HUES6 (cell line): Measurements from ENCODE around the gene FASTK.

Source experiments
- H3K27ac ChIP-seq: 2 replicates; pipeline ENCODE4 v1.7.0; 2013; ENCODE audit warnings: low read depth, mild to moderate bottlenecking, low read length, inconsistent platforms
- H3K27me3 ChIP-seq: 2 replicates; pipeline ENCODE4 v1.6.1; 2013; ENCODE audit warnings: low read length; ENCODE audit not compliant: control insufficient read depth, insufficient read depth
- H3K36me3 ChIP-seq: 2 replicates; pipeline ENCODE4 v1.6.1; 2013; ENCODE audit warnings: low read length; ENCODE audit not compliant: control insufficient read depth, insufficient read depth
- H3K4me1 ChIP-seq: 2 replicates; pipeline ENCODE4 v1.6.1; 2013; ENCODE audit warnings: low read length; ENCODE audit not compliant: control insufficient read depth, insufficient read depth
- H3K4me3 ChIP-seq: 2 replicates; pipeline ENCODE4 v1.5.1; 2013; ENCODE audit warnings: low read depth, low read length
- H3K9ac ChIP-seq: one replicate; pipeline ENCODE4 v1.6.1; 2013; ENCODE audit warnings: mild to moderate bottlenecking, low read length
- H3K9me3 ChIP-seq: 2 replicates; pipeline ENCODE4 v1.6.1; 2013; ENCODE audit warnings: low read depth, low read length; ENCODE audit not compliant: control insufficient read depth, insufficient read depth

The FASTK gene, protein sequence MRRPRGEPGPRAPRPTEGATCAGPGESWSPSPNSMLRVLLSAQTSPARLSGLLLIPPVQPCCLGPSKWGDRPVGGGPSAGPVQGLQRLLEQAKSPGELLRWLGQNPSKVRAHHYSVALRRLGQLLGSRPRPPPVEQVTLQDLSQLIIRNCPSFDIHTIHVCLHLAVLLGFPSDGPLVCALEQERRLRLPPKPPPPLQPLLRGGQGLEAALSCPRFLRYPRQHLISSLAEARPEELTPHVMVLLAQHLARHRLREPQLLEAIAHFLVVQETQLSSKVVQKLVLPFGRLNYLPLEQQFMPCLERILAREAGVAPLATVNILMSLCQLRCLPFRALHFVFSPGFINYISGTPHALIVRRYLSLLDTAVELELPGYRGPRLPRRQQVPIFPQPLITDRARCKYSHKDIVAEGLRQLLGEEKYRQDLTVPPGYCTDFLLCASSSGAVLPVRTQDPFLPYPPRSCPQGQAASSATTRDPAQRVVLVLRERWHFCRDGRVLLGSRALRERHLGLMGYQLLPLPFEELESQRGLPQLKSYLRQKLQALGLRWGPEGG

DNA sequence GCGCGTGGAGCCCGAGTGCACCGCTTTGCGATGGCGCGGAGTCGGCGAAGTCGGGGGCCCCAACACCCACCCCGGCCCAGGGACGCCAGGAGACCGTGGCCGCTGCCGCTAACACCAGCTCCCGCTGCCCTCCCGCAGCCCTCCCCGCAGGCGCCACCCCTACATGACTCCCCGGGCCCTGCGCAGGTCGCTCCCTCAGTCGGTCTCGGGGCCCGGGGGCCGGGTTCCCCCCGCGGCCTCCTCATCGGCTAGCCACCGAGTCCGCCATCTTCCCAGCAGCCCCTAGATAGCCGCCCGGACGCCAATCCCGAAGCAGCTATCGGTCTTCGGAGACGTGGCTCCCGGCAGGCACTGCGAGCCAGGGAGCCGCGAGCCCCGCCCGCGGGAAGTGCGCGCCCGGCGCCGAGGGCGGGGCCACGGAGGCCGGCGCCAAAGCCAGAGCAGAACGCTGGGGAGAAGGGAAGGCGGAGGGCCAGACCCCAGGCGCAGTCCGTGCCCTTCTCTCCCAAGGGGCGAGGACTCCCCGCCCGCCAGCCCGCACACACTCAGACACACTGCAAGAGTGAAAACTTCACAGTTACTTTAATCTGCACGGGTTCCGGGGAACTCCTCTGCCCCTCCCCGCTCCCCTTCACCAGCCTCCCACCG lies at the start of gene FASTK:
TSS of gene FASTK (minus strand) at position 288 of the 648 bp plus-strand sequence. CDS start at position 245, 43 bp downstream.
- H3K9ac ChIP-seq = peak within 1 kb of the TSS; percentile 93
- peaks cover 12% of the 10 kb centered on the region for H3K27me3 ChIP-seq
- no peaks in the 10 kb centered on the region for H3K9me3 ChIP-seq
- H3K27ac ChIP-seq = peak within 1 kb of the TSS; percentile 93
- peaks cover 7% of the 10 kb centered on the region for H3K36me3 ChIP-seq
- peak within 1 kb of the TSS; percentile 95 for H3K4me3 ChIP-seq
- peaks cover 72% of the 10 kb centered on the region for H3K4me1 ChIP-seq

DNA sequence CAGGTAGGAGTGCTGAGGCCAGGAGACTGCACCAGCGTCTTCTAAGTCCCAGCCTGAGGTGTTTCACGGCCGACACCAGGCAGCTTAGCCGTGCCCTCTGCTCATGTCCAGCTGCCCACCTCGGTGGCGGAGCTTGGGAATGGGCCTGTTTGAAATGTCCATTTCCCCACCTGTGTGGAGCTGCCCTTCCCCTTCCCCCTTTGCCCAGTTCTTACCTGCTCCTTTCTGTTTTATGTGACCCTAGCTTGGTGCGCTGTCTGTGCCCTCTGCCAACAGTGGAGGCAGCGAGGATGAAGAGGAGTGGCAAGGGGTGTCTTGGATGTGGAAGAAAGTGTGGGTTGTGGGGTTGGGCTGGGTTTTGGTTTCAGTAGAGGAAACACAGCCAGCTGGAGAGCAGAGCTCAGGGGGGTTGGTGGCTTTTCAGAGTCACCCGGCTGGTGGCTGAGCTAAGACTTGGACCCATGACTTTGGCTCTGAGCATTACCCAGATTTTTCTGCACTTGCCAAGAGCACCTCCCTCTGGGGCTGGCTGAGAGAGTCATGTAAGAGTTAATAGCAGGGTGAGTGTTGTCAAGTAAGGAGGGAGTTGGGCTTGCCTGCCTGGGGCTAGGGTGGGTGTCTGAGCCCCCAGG lies 49.5 kb upstream of the FASTK start:
- peaks cover 64% of the 10 kb centered on the region for H3K36me3 ChIP-seq

DNA sequence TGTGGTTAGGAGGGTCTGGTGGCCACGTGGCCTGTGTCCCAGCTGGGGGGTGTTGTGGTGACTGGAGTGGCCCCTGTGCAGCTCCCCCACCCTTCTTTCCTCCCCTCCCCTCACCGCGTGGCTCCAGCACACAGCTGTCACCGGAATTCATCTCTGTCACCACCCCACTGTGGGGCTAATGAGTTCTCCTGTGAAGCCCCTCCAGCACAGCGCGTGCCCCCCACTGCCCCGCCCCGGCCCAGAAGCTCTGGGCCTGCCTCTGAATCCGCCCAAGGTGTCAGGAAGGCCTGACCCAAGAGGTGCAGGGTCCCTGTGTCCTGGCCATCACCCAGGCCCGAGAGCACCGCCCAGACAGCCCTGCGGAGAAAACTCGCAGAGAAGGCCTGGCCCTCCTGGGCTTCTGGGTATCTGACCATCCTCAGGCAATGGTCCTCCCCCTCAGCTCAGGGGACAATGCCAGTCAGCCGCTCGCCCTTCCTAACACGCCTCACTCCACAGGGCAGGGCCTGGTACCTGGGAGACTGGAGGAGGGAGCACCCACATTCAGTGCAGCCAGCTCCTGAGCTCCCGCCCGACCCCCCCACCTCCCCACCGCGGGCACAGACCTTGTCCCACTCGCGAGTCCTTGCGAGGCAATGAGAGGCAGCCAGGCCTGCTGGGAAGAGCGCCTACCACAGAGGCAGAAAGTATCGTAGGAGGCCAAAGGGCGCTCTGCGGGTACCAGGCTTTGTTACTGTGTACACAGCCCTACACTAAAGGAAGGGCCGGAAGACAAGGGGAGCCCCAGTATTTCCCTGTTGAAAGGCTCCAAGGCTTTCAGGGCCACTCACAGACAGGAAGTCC lies 48.7 kb upstream of the FASTK start:
- peaks cover 14% of the 10 kb centered on the region for H3K4me1 ChIP-seq
- H3K27me3 ChIP-seq = peaks cover 26% of the 10 kb centered on the region
- H3K27ac ChIP-seq = no peak overlapping the region
- H3K4me3 ChIP-seq = no peak overlapping the region
- no peaks in the 10 kb centered on the region for H3K9me3 ChIP-seq
- no peak overlapping the region for H3K9ac ChIP-seq
- peaks cover 61% of the 10 kb centered on the region for H3K36me3 ChIP-seq

More for the DNA sequence above, 49.5 kb upstream of the FASTK start:
- Histone ChIP-seq H3K27ac (no peak overlapping the region), H3K27me3 (peaks cover 19% of the 10 kb centered on the region), H3K9ac (no peak overlapping the region), H3K9me3 (no peaks in the 10 kb centered on the region), H3K4me1 (peaks cover 9% of the 10 kb centered on the region), H3K4me3 (no peak overlapping the region)

DNA sequence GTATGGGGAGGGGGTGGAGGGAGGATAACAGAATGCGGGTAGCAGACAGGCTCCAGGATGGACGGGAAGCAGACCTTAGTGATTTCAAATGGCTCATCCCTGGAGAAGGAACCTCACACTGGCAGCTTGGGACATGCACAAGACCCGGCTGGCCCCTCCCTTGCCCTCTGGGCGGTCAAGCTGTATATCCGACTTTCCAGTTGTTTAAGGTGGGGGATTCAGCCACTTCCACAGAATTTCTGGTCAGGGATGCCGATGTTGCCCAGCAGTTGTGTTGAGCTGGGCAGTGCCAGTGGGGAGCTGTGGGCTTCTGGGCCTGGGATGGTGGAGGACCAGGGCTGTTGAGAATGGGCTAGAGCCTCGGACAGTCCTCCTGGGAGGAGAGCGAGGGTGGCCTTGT lies 48.1 kb upstream of the FASTK start:
- H3K9ac ChIP-seq = no peak overlapping the region
- no peak overlapping the region for H3K27ac ChIP-seq
- H3K4me3 ChIP-seq = no peak overlapping the region
- peaks cover 28% of the 10 kb centered on the region for H3K27me3 ChIP-seq
- H3K9me3 ChIP-seq = no peaks in the 10 kb centered on the region
- H3K4me1 ChIP-seq = peaks cover 14% of the 10 kb centered on the region
- H3K36me3 ChIP-seq = peaks cover 57% of the 10 kb centered on the region

DNA sequence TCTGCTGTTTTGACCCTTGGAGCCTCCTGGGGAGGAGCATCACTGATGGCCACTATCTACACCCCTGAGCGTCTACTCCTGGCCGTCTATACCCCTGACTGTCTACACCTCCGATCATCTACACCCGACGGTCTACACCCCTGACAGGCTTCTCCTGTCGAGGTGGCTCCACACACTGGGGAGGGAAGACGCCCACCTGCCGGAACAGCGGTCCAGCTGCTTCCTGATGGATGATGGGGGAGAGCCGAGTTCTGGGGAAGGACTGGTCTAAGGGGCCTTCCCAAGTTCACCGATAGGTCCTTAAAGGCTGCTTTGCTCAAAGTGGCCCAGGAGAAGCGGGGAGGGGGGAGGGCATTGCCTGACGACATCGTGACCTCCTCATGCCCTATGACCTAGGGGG lies 47.5 kb upstream of the FASTK start:
- H3K27ac ChIP-seq = no peak overlapping the region
- H3K9me3 ChIP-seq = no peaks in the 10 kb centered on the region
- no peak overlapping the region for H3K9ac ChIP-seq
- H3K27me3 ChIP-seq = peaks cover 28% of the 10 kb centered on the region
- H3K4me1 ChIP-seq = peaks cover 14% of the 10 kb centered on the region
- H3K4me3 ChIP-seq = no peak overlapping the region
- peaks cover 54% of the 10 kb centered on the region for H3K36me3 ChIP-seq

DNA sequence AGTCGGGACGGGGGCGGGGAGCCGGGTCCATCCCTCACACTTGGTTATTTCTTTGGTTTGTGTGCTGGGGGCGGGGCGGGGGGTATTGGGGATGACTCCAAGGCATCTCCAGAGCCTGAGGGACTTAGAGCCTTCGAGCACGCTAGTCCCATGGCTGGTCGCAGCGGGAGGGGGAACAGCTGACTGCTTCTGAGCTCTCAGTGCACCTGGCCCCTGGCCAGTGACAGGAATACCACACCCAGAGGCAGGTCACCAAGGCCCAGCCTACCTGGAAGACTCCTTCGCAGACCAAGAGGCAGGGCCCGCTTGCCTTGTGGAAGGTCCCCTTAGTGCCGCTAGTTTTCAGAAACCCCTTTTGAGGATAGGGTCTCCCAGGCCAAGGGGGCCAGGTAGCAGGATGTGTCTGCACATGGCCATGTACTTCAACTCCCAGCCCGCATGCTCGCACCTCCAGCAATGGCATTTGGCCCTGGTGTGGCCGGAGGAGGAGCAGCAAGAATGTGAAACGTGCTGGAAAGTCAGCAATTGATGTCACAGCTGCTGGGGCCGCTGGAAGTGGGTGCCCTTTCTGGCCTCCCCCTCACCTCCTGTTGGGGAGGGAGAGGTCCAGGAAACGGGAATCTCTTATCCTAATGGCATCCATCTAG lies 46.0 kb upstream of the FASTK start:
- peaks cover 28% of the 10 kb centered on the region for H3K27me3 ChIP-seq
- peaks cover 41% of the 10 kb centered on the region for H3K36me3 ChIP-seq
- H3K27ac ChIP-seq = no peak overlapping the region
- H3K4me1 ChIP-seq = peaks cover 14% of the 10 kb centered on the region
- no peaks in the 10 kb centered on the region for H3K9me3 ChIP-seq
- peak overlapping the region; percentile 76 for H3K4me3 ChIP-seq
- no peak overlapping the region for H3K9ac ChIP-seq

DNA sequence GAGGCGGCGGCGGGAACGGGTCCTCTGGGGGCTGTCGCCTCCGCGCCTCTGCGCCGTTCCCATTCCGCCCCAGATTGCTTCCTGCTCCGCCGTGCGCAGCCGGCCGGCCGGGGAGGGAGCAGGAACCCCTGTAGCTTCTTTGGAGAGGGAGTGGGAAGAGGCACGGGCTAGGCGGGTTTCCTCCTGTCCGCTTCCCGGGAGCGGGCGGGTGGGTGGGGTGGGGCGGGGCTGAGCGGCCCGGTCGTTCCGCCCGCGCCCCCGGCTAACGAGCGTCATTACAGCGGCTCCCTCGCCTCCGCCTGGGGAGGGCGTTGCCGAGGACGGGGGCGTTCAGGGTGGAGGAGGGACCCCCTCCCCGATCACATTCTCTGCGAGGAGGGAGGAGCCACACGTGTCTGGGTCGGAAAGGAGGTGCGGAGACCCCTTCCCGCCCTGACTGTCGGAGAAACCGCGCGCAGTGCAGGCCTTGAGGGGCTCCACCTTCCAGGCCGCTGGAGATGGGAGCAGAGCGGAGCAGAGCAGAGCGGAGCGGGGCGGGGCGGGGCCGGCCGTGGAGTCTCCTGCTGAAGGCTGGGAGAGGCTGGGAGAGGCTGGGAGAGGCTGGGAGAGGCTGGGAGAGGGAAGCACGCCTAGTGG lies 45.4 kb upstream of the FASTK start:
- no peak overlapping the region for H3K27ac ChIP-seq
- peaks cover 41% of the 10 kb centered on the region for H3K36me3 ChIP-seq
- H3K4me1 ChIP-seq = peaks cover 14% of the 10 kb centered on the region
- no peak overlapping the region for H3K9ac ChIP-seq
- H3K4me3 ChIP-seq = peak overlapping the region; percentile 76
- peaks cover 28% of the 10 kb centered on the region for H3K27me3 ChIP-seq
- no peaks in the 10 kb centered on the region for H3K9me3 ChIP-seq

DNA sequence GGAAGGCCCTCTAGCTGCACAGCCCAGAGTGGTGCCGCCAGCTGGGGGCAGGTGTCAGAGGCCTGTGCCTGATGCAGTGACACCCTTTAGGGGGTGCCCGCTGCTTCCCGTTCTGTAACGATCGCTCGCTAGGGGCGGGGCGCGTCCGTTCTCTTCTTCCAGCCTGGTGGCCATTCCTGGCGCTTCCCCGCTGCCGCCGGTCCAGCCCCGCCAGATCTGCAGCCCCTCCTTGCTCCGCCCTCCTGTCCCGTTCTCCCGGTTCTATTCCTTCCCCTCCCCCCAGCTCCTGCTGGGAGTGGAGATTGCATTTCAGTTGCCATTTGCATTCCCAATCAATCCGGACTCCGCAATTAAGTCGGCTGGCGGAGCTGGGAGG lies 44.8 kb upstream of the FASTK start:
- Histone ChIP-seq H3K36me3 (peaks cover 41% of the 10 kb centered on the region), H3K4me1 (peaks cover 14% of the 10 kb centered on the region), H3K9me3 (no peaks in the 10 kb centered on the region), H3K9ac (no peak overlapping the region), H3K4me3 (peak overlapping the region; percentile 76), H3K27me3 (peaks cover 28% of the 10 kb centered on the region), H3K27ac (no peak overlapping the region)

DNA sequence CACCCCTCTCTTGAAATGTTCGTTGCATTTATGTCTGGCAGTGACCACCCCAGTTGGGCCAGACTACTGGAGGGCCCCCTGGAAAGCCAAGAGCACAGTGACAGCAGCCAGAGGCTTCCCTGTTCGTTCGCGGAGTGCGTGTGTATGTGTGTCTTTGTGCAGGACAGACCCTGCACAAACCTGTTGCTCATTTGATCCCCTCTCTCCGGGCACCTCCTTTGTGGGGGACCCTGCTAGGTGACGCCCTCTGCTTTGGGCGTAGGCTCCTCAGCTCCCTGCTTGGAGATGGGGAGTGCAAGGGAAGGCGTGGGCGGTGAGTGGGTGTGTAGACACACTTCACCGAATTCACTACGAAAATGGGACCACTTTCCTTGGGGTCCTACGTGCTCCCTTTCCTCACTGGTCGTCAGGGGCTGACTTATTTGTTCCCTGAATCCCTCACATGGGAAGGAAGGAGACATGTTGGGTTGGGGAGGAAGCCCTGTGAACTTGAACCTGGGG lies 44.3 kb upstream of the FASTK start:
- Histone ChIP-seq H3K9ac (no peak overlapping the region), H3K4me1 (peaks cover 14% of the 10 kb centered on the region), H3K27ac (no peak overlapping the region), H3K4me3 (peak overlapping the region; percentile 76), H3K36me3 (peaks cover 41% of the 10 kb centered on the region), H3K27me3 (peaks cover 28% of the 10 kb centered on the region), H3K9me3 (no peaks in the 10 kb centered on the region)
